HG03159 (cell line): ENCODE results near the gene TNS4.

ENCODE experiments used
- ATAC-seq: cut with Tn5 transposase; IDR thresholded peaks from one replicate; pipeline ENCODE4 v1.9.1; 2021; ENCODE audit warnings: mild to moderate bottlenecking, moderate library complexity; ENCODE audit not compliant: unreplicated experiment

Gene TNS4

DNA sequence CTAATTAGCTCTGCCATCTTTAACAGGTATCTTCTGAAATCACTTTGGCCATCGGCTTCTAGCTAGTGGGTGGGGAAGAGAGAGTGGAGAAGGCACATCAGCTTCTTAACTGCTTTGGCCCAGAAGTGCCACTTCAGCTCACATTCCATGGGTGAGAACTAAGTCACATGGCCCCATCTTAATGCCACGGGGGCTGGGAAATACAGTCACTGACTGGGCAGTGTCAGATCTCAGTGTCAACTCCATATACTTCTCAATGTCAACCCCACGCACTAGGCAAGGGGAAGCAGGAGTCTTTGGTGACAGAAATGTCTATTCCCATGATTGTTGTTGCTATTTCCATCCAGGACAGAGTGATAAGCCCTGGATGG, 34.5 kb upstream of the TNS4 start:
- ATAC-seq = no peak

DNA sequence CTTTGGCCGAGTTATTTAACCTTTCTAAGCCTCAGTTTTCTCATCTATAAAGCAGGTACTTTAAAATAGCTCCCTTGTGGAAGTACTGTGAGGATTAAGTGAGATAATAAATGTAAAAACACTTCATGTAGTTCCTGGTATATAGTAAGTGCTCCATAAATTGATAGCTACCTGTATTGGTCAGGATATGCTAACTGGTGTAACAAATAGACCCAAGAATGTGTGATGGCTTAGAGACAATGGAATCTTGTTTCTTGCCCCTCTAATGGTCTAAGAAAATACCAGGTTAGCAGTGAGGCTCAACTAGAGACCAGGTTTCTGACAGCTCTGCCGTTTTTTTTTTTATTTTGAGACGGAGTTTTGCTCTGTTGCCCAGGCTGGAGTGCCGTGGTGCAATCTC, 34.0 kb upstream of the TNS4 start:
- ATAC-seq = no peak

DNA sequence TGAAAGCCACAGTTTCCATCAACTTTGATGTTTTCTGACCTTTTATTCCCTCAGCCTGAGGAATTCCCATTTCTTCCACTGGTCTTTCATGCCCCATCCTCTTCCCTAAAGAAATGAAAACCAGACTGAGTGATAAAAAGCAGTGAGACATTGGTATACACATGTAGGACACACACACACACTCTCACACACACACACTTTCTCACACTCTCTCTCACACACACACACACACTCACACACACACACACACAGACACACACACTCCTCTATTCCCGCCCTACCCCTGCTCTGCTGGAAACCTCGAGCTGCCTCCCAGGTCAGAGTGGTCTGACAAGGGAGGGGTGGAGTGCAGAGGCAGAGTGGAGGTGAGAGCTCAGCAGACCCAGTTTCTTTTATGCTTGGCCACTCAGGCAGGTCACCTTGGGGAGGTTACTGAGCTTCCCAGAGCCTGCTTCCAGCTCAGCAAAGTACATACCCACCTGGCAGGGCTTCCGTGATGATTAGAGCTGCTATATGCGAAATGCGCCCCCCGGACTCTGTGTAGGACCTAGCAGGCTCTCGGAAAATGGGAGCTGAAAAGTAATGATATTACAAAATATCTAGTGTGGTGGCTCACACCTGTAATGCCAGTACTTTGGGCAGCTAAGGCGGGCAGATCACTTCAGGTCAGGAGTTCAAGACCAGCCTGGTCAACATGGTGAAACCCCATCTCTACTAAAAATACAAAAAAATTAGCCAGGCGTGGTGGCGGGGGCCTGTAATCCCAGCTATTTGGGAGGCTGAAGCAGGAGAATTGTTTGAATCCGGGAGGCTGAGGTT, 33.2 kb upstream of the TNS4 start:
- no peak for ATAC-seq

DNA sequence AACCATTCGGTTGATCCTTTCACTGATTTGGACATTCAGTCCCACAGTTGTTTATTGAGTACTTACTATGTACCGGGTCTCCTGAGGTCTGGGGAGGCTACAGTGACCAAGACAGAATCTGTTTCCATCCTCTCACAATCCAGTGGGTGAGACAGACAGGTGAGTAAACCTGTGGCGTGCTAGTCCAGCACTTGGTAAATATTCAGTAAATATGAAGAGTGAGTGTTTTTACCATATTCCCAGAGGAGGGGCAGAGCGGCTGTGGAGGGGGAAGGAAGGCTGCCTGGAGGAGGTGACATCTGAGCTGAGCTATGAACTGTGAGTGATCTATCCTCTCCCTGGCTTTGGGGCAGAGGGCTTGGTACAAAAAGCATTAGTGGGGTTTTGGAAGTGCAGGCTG, 32.5 kb upstream of the TNS4 start:
- no peak for ATAC-seq

DNA sequence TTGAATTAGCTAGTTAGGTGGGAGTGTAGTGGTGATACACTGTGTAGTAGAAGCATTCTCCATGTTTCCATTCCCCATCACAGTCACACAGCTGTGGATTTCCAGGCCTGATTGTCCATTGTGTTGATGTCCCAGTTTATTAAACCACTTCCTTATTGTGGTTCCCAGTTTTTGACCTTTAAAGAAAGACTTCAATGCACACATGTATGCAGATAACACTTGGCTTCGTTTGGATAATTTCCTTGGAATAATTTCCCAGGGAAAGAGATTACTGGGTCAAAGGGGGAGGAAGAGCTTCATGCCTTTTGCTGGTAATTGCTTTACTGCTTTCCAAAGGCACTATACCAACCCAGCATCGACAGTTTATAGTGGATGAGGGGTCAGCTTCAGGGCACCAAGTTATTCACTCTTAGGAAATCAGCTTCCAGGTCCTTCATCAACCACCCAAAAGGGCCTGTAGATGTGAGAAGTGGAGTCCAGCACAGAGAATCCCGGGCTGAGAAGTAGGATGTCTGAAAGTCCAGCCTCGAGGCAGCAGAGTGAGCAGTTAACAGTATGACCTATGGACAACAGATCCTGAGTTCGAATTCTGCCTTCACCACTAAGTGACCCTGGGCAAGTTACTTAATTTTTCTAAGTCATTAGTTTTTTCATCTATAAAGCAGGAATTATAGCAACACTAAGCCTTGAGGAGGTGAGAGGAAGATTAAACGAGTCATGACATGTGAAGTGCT, 31.3 kb upstream of the TNS4 start:
- no peak for ATAC-seq

DNA sequence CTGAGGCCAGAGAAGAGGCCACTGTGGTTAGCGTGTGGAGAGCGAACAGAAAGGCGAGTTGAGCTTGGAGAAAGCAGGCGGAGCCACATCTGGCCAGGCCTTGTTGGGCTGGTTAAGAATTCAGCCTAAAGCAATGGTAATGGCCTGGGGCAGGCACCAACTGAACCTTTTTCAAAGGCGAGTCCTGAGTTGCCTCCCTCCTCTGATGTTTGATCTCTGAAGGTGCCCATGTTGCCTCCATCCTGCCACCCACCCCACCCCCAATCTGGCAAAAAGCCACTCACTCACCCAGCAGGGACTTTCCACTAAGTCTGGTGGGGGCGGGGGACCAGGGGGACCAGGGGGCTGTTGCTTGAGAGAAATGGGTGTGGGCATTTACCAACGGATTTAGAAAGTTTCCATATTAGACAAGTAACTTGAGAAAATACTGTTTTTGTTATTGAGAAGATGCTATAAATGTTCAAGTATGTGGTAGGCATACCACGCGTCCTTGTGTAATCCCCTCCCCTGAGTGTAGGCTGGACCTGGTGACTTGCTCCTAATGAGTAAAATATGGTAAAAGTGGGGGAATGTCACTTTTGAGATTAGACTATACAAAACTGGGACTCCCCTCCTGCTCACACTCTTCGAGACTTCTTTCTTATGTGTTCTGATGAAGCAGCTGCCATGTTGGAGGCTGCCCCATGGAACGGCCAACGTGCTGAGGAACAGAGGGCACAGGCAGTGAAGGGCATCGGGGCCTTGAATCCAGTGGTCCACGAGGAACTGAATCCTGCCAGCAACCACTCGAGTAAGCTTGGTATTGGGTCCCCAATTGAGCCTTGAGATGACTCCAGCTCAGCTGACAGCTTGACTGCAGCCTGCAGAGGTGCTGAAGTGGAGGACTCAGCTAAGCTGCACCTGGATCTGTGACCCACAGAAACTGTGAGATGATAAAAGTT, 29.9 kb upstream of the TNS4 start:
- no peak for ATAC-seq

DNA sequence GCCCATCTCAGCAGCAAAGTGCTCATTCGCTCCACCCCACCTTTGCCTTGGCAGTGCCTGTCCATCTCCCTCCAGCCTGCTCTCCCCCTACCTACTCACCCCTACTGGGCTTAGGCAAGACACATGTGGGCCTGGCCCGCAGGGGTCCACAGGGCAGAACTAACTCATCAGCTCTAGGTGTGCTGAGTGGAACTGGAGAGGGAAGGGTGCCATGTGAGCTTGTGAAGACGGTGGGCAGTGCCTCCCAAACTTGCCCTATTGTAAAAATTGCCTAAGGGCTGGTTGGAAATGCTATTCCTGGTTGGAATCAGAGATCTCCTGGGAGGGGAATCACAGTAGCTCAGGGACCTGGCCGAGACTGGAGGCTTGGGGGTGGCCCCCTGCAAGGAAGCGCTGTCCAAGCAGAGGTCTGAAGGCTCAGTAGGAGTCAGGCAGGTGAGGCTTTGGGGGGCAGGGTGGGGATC, 29.1 kb upstream of the TNS4 start:
- ATAC-seq = no peak

DNA sequence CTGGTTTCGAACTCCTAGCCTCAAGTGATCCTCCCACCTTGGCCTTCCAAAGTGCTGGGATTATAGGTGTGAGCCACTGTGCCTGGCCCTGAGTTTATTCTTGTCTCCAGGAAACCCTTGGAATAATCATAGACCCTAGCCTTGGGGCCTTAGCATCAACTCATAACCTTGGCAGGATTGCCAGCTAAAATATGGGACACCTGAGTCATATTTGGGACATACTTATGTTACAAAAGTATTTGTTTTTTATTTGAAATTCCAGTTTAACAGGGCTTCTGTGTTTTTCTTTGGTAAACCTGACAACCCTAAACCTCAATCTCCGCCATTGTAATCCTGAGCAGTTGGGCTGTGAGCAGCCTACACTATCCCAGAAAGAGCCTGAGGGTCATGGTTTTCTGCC, 28.6 kb upstream of the TNS4 start:
- no peak for ATAC-seq

DNA sequence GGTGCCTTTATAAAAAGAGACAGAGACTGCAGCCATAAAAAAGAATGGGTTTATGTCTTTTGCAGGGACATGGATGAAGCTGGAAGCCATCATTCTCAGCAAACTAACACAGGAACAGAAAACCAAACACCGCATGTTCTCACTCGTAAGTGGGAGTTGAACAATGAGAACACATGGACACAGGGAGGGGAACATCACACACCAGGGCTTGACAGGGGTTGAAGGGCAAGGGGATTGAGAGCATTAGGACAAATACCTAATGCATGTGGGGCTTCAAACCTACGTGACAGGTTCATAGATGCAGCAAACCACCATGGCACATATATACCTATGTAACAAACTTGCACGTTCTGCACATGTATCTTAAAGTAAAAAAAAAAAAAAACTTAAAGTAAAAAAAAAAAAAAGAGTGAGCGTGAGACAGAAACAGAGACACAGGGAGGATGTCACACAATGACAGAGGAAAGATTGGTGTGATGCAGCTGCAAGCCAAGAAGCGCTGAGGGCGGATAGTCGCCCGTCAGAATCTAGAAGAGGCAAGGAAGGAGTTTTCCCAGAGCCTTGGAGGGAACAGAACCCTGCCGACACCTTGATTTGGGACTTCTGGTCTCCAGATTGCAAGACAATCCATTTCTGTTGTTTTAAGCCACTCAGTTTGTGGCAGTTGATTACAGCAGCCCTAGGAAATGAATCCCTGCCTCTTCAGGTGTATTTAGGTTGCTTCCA, 27.4 kb upstream of the TNS4 start:
- ATAC-seq = no peak

DNA sequence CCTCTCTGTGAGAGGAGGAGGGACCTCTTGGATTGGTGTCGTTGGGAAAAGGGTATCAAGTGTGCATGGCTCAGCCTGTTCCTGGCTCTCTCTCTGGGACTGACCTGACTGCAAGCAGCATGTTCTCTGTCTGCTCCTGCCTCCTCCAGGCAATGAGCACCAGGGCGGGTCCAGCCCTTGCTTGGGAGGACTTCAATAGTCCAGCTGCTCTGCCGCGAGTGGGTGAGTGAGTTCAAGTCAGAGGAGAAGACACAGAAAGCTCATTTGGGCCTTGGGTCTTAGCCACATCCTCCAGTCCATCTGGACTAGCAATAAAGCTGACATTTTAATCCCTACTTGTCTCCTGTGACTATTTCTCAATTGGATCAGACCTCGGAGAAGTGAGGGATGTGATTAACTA, 25.2 kb upstream of the TNS4 start:
- no peak for ATAC-seq

DNA sequence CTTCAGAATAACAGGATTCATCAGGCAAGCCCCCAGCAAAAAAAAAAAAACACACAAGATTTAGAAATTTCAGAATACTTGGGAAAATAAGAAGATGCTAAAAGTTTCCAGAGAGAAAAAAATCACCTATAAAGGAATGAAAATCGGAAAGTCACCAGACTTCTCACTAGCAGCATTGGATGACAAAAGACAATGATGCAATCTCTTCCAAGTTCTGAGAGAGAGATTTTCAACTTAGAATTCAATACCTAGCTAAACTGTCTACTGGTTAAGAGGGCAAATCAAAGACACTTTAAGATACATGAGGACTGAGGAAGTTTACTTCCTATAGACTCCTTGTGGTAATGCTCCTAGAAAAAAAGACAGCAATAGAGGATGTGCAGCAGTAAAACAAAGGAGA, 23.9 kb upstream of the TNS4 start:
- ATAC-seq = no peak

DNA sequence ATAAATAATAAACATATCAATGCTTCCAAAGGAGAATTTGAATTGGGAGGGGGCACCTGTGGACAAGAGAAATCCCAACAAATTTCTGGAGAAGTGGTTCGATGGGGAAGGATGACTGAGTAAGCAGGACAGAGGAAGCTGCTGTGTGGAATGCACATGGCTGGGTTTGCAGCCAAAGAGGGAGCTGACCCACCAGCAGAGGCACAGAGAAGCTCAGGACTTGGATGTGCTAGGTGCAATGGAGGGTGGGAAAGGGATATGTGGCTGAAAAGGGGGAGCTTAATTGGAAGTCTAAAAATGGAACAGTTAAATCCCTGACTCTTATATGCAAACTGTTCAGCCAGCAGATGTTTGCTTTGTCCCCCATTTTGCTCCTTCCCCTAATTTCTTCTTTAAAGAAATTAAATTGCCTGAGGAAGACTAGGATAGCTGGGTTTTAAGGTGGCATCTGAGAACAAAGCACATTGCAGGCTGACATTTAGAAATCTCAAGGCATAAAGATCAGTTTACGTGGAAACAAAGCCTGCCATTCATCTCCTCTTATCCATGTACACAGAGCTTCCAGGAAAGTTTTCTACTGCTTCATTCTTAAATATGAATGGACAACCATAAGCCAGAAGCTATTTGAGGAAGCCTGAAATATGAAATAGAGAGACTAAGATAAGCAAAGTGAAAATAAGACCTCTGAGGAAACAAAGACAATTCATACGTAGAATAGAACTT, 23.0 kb upstream of the TNS4 start:
- ATAC-seq = no peak

DNA sequence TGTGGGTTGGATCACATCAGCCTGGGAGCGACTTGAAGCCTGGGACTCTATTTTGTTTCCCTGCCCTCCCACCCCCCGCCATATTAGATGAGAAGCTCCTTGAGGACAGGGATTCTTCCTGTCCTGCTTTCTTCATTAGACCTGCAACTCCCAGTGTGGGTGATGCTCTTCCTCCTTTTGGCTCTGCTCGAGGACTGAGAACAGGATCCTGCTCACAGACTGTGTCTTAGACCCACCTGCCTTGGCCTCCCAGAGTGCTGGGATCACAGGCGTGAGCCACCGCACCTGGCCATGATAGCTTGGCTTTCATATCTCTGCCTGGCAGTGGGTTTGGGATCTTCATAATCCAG, 21.5 kb upstream of the TNS4 start:
- ATAC-seq = no peak

DNA sequence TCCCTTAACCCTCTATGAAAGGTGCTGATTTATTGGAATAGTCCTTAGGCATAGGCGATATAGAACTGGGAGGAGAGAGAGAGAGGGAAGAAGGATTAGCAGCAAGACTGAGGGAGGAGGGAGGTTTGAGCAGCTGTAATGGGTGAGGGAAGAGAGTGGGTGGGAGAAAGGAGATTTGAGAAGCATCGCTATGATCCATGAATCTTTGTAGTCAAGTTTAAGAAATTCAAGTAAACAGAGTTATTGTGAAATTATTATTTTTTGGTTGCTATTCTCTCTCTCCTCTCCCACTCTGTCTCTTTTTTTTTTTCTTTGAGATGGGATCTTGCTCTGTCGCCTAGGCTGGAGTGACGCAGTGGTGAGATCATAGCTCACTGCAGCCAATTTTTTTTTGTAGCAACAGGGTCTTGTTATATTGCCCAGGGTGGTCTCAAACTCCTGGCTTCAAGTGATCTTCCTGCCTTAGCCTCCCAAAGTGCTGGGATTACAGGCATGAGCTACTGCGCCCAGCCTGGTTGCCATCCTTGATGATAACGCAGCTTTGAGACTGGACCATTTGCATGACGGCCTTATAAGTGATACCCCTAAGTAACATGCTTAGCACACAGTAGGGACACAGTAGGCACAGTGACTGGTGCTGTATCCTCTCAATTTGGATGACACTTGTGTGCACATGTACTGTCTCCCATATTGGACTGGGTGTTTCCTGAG, 21.0 kb upstream of the TNS4 start:
- ATAC-seq = no peak

DNA sequence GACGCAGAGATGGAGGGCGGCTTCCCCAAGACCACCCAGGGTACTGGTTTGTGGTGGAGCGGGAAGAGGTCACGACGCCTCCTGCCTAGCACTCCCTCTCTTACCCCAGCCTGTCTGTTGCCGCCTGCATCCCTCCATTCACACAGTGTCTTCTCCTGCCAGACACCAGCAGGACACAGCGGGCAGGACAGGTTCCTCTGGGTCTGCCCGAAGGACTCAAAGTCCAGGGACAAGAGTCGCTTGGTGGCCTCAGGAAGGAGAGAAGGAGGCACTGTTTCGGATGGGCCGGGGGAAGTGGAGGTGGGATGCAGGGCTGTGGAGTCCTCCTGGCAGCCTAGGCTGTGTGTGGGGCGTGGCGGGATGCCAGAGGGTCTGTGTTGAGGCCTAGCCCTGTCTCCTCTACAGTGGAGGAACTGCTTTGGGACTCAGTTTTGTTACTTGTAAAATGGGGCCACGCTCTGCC, 19.6 kb upstream of the TNS4 start:
- ATAC-seq = no peak

DNA sequence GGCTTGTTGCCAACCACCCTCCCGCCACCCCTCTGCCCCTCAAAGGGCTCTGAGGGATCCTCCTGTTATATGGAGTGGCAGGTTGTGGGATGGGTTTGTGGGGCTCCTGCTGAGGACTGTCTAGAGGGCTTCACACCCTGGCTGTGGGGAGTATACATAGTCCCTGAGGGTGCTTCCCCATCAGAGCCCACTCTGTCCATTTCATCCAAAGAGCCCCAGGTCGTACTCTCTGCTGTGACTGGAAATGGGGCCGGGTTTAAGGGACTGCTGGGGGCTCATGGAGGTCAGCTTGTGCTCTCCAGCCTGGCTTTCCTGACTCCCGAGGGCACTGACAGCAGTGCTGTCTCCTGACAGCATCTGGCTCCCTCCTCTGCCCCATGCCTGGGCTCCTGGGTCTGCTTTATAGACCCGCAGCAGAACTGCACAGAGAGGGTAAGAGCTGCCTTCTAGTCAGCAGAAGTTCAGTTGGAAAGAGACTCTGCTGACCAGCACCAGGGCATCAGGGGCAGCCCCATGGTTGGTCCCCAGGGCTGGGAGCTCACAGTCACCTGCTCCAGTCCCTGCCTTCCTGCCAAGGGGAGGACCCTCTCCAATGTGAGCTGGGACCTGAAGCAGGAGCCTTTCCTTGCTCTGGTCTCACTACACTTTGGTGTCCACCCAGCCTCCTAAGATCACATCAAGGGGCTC, 17.8 kb upstream of the TNS4 start:
- no peak for ATAC-seq

DNA sequence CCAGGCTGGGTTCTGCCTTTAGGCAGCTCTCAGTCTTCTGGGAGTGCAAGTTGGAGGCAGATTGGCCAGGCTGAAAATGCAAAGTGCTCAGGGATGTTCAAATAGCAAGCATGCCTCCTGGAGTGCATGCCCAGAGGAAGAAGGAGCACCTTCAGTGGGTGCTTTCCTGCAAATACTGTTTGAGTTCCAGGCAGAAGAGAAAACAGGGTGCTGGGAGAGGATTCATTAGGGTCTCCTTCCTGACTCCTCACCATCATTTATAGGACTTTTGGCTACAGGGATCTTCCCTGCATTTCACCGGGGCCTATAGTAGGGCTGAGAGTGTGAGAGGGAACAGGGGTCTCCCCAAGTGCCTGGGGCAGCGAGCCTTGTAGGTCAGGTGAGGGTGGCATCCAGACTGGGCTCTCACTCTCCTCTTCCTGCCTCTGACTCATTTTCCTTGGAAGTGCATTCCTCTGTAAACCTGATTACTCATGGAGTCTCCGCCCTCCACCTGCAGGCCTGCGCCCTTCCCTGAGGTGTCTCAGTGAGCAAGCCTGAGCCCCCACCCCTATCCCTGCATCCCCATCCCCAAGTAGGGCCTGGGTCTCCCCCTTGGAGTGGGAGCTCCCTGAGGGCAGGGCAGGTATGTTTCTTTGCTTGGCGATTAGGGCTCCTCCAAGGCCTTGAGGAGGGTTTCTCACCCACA, 17.1 kb upstream of the TNS4 start:
- no peak for ATAC-seq

DNA sequence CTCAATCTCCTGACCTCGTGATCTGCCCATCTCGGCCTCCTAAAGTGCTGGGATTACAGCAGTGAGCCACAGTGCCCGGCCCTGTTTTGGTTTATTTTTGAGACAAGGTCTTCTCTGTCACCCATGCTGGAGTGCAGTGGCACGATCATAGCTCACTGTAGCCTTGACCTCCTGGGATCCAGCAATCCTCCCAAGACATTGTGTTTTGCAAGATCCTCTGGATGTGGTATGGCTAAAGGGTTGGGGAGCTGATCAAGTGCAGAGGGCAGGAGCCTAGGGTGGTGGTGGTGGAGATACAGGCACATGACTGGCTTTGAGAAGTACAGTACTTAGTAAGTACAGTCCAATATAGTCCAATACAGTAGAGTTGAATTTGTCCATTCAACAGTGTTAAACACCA, 16.6 kb upstream of the TNS4 start:
- no peak for ATAC-seq
